A204.1 (cell line): ENCODE data around the gene PHC2.
"Not testable (repeated sequence)": the region's sequence is repeated elsewhere in the genome, so short reads cannot be mapped to it uniquely, and the experiment has no call there.

ENCODE experiments used
- FAIRE-seq: peaks from 2 replicates; lab custom pipeline; 2012; peaks lifted over from hg19 to GRCh38; lab: Jason Lieb, UNC

Gene PHC2

GRCh38 chr1:33310702-33311101 lies 120.2 kb downstream of the PHC2 start:
- no peak for FAIRE-seq

- not testable (repeated sequence) for FAIRE-seq
Measured at GRCh38 chr1:33309351-33309750, 121.5 kb downstream of the PHC2 start.

- FAIRE-seq: no peak
Measured at GRCh38 chr1:33307494-33307864, 123.4 kb downstream of the PHC2 start.

- FAIRE-seq: no peak
Measured at GRCh38 chr1:33306653-33307493, 124.0 kb downstream of the PHC2 start.

GRCh38 chr1:33305816-33306652 lies 124.9 kb downstream of the PHC2 start:
- FAIRE-seq: no peak

GRCh38 chr1:33305016-33305415 lies 125.9 kb downstream of the PHC2 start:
- no peak for FAIRE-seq

GRCh38 chr1:33302325-33302724 lies 128.6 kb downstream of the PHC2 start:
- no peak for FAIRE-seq

- no peak for FAIRE-seq
Measured at GRCh38 chr1:33301273-33301984, 129.5 kb downstream of the PHC2 start.

GRCh38 chr1:33300673-33301072 lies 130.2 kb downstream of the PHC2 start:
- no peak for FAIRE-seq

GRCh38 chr1:33299461-33300155 lies 131.3 kb downstream of the PHC2 start:
- no peak for FAIRE-seq

- FAIRE-seq: no peak
Measured at GRCh38 chr1:33298623-33299277, 132.1 kb downstream of the PHC2 start.

GRCh38 chr1:33297911-33298622 lies 132.8 kb downstream of the PHC2 start:
- FAIRE-seq: no peak

- FAIRE-seq: no peak
Measured at GRCh38 chr1:33296824-33297223, 134.1 kb downstream of the PHC2 start.

GRCh38 chr1:33296082-33296458 lies 134.8 kb downstream of the PHC2 start:
- no peak for FAIRE-seq

GRCh38 chr1:33295450-33296081 lies 135.3 kb downstream of the PHC2 start:
- FAIRE-seq: peak; percentile 46

- FAIRE-seq: no peak
Measured at GRCh38 chr1:33295023-33295422, 135.9 kb downstream of the PHC2 start.

GRCh38 chr1:33294071-33295010 lies 136.6 kb downstream of the PHC2 start:
- no peak for FAIRE-seq

GRCh38 chr1:33292726-33293340 lies 138.1 kb downstream of the PHC2 start:
- FAIRE-seq: no peak

- FAIRE-seq: not testable (repeated sequence)
Measured at GRCh38 chr1:33290615-33291014, 140.3 kb downstream of the PHC2 start.
